Measurements from ENCODE around the gene TTYH3. TPM values are rescaled to one million over a fixed set of nuclear protein-coding genes. Genes with fewer than 3 reads are reported as not detected.

TTYH3 gene
- total and polyA plus RNA-seq, 9 of the 15 experiments (the other 6 are each of a cell fraction or from before 2014, with no cell fraction given): 0.01 to 5.5 (median 1.1) TPM

DNA sequence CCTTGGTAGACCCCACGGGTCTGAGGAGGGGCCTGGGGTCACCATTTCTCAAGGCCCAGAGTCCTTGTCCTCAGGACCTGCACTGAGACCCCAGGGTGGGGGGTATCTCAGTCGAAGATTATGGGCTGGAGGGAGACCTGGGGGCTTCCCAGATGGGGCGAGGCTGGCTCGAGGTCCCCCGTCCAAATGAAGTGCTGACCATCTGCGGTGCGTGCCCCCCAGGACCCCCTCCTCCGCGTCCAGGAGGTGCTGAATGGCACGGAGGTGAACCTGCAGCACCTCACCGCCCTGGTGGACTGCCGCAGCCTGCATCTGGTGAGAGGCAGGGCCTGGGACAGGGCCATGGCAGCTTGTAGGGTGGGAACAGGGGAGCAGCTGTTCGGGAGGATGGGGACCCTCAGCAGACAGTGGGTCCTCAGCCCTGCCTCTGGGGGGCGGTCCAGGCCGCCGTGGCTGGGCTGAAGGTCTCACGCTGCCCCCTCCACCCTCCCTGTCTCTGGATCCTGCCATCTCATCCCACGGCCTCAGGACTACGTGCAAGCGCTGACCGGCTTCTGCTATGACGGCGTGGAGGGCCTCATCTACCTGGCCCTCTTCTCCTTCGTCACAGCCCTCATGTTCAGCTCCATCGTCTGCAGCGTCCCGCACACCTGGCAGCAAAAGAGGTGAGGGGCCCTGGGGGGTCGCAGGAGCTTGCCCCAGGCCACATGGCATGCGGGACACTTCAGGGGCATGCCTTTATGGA is 24.3 kb downstream of the TTYH3 start:
- in situ Hi-C loops (cut with MboI) (no loop called here), intact Hi-C loops (cut with micrococcal nuclease) (loop anchor here (10.0 kb wide), 1 partner anchor 91 kb away; no protein-coding TSS in a partner anchor)
- Histone ChIP-seq H3K9me3 (replicated peaks; ENCODE audit: control insufficient read depth, insufficient read depth, low read depth, low read length) (no peaks in the 10 kb centered on the region), H2AFZ (ENCODE audit: low read depth, low read length) (no peak overlapping the region), H3K9me1 (ENCODE audit: control insufficient read depth, insufficient read depth, low read length) (peaks cover 3% of the 10 kb centered on the region), H3K27me3 (ENCODE audit: control insufficient read depth in 2 of 2, insufficient read depth in 2 of 2, low read length in 2 of 2) (peaks cover 2 to 23% of the 10 kb centered on the region in 2 experiments; a peak in 2 of 5 replicates), H3K27ac (ENCODE audit: extremely low read depth, low read depth, low read length) (no peak overlapping the region), H3K4me1 (replicated peaks in 1 of 2; ENCODE audit: control insufficient read depth in 2 of 2, insufficient read depth in 2 of 2, low read length in 2 of 2) (peaks cover 4 to 51% of the 10 kb centered on the region in 2 experiments), H4K20me1 (replicated peaks; ENCODE audit: control insufficient read depth, insufficient read depth, low read length) (peaks cover 5% of the 10 kb centered on the region), H3K36me3 (ENCODE audit: control insufficient read depth, insufficient read depth, low read length) (no peaks in the 10 kb centered on the region), H3K4me2 (ENCODE audit: insufficient read depth, low read length) (no peak overlapping the region), H3K9ac (ENCODE audit: insufficient read depth in 1 of 2, low read depth in 2 of 2, low read length in 2 of 2) (no peak overlapping the region), H3K4me3 (no peak overlapping the region), H3K79me2 (ENCODE audit: control insufficient read depth, insufficient read depth, low read length) (no peaks in the 10 kb centered on the region)
- TF ChIP-seq NCOR1 (IDR thresholded peaks at IDR 0.05): no peak
- peak; percentile 33; the same call in 1 of the 2 replicates for TF ChIP-seq POLR2G (IDR thresholded peaks at IDR 0.05; ENCODE audit: low read depth, low read length)
- BruUV-seq (replicated peaks): no TSS peak
- FAIRE-seq: no peak
- WGBS (ENCODE audit: insufficient coverage, low coverage, missing lambda C conversion rate): 20% methylated on average over 21 of the region's 29 CpGs
- ChIA-PET POLR2A (interaction anchor here (0.8 kb wide), 1 partner anchor 18 kb away, joined by 3 read pairs; no protein-coding TSS in a partner anchor), CTCF (ENCODE audit: low intra/inter-chr PET ratio) (no interaction called here)
- no peak for DNase-seq (ENCODE audit: extremely low read depth in 1 of 4, low spot score in 3 of 4)
- ATAC-seq: no peak

DNA sequence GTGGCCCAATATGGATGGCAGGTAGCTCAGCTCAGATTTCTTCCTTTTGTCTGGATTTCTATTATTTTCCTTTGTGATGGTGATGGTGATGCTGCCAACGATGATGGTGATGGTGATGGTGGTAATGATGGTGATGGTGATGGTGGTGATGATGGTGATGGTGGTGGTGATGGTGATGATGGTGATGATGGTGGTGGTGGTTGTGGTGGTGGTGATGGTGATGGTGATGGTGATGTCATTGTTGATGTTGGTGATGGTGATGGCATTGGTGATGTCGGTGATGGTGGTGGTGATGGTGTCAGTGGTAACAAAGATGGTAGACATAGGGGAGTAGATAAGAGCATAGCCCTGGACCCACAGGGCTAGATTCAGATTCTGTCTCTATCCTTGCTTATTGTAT is 25.4 kb downstream of the TTYH3 start:
- no peaks in the 10 kb centered on the region for H3K36me3 ChIP-seq (ENCODE audit: control insufficient read depth, insufficient read depth, low read length)
- CTCF ChIA-PET (ENCODE audit: low intra/inter-chr PET ratio): no interaction called here
- in situ Hi-C loops (cut with MboI): no loop called here
- H3K4me3 ChIP-seq: no peak overlapping the region
- peak; percentile 35 for FAIRE-seq
- intact Hi-C loops (cut with micrococcal nuclease): loop anchor here (10.0 kb wide), 1 partner anchor 92 kb away; no protein-coding TSS in a partner anchor
- no peaks in the 10 kb centered on the region for H3K9me3 ChIP-seq (replicated peaks; ENCODE audit: control insufficient read depth, insufficient read depth, low read depth, low read length)
- H3K9ac ChIP-seq (ENCODE audit: insufficient read depth in 1 of 2, low read depth in 2 of 2, low read length in 2 of 2): no peak overlapping the region
- H3K27me3 ChIP-seq (ENCODE audit: control insufficient read depth in 2 of 2, insufficient read depth in 2 of 2, low read length in 2 of 2): peaks cover 2 to 23% of the 10 kb centered on the region in 2 experiments; a peak in 2 of 5 replicates
- no peak overlapping the region for H3K4me2 ChIP-seq (ENCODE audit: insufficient read depth, low read length)
- BruUV-seq (replicated peaks): no TSS peak
- 7% methylated on average over 2 of the region's 2 CpGs for WGBS (ENCODE audit: insufficient coverage, low coverage, missing lambda C conversion rate)
- POLR2A ChIA-PET: interaction anchor here (0.6 kb wide), 1 partner anchor 486 kb away, joined by 3 read pairs; no protein-coding TSS in a partner anchor
- H3K4me1 ChIP-seq (replicated peaks in 1 of 2; ENCODE audit: control insufficient read depth in 2 of 2, insufficient read depth in 2 of 2, low read length in 2 of 2): peaks cover 4 to 58% of the 10 kb centered on the region in 2 experiments
- H4K20me1 ChIP-seq (replicated peaks; ENCODE audit: control insufficient read depth, insufficient read depth, low read length): peaks cover 5% of the 10 kb centered on the region
- DNase-seq (ENCODE audit: extremely low read depth in 1 of 4, low spot score in 3 of 4): no peak
- H3K79me2 ChIP-seq (ENCODE audit: control insufficient read depth, insufficient read depth, low read length): no peaks in the 10 kb centered on the region
- no peak overlapping the region for H2AFZ ChIP-seq (ENCODE audit: low read depth, low read length)
- H3K9me1 ChIP-seq (ENCODE audit: control insufficient read depth, insufficient read depth, low read length): peaks cover 3% of the 10 kb centered on the region
- H3K27ac ChIP-seq (ENCODE audit: extremely low read depth, low read depth, low read length): no peak overlapping the region
- no peak for ATAC-seq
- TF ChIP-seq CHD2 (IDR thresholded peaks at IDR 0.05; ENCODE audit: low read depth, low read length): no peak
- no peak for TF ChIP-seq YY1 (IDR thresholded peaks at IDR 0.05; ENCODE audit: borderline replicate concordance in 1 of 3, control insufficient read depth in 1 of 3, extremely low read depth in 1 of 3, insufficient read depth in 3 of 3, insufficient read length in 1 of 3, insufficient replicate concordance in 2 of 3, low read depth in 1 of 3, low read length in 2 of 3)
- TF ChIP-seq RAD21 (CRISPR knock-in tag; conservative IDR thresholded peaks at IDR 0.05 in 1 of 2, IDR thresholded peaks at IDR 0.05 in 1 of 2): no peak
- TF ChIP-seq, protein P1, sequence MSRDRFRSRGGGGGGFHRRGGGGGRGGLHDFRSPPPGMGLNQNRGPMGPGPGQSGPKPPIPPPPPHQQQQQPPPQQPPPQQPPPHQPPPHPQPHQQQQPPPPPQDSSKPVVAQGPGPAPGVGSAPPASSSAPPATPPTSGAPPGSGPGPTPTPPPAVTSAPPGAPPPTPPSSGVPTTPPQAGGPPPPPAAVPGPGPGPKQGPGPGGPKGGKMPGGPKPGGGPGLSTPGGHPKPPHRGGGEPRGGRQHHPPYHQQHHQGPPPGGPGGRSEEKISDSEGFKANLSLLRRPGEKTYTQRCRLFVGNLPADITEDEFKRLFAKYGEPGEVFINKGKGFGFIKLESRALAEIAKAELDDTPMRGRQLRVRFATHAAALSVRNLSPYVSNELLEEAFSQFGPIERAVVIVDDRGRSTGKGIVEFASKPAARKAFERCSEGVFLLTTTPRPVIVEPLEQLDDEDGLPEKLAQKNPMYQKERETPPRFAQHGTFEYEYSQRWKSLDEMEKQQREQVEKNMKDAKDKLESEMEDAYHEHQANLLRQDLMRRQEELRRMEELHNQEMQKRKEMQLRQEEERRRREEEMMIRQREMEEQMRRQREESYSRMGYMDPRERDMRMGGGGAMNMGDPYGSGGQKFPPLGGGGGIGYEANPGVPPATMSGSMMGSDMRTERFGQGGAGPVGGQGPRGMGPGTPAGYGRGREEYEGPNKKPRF (IDR thresholded peaks at IDR 0.05; ENCODE audit: low read depth, low read length): no peak
- no peak for TF ChIP-seq MYBL2 (IDR thresholded peaks at IDR 0.05; ENCODE audit: low read depth)
- no peak for TF ChIP-seq MYBL2 (CRISPR knock-in tag; IDR thresholded peaks at IDR 0.05; ENCODE audit: borderline replicate concordance)
- no peak for TF ChIP-seq PHB (CRISPR knock-in tag; IDR thresholded peaks at IDR 0.05)
- TF ChIP-seq NR2C1 (IDR thresholded peaks at IDR 0.05): no peak
- TF ChIP-seq NR2C1 (tag; IDR thresholded peaks at IDR 0.05): no peak
